ENCODE measurements around the gene ANP32B. TPM values are rescaled to one million over a fixed set of nuclear protein-coding genes. Genes with fewer than 3 reads are reported as not detected.

The ANP32B gene
- total RNA-seq, 1 donor from 2014 or later: 156 TPM

GRCh38 chr9:98049288-98050072, 66.3 kb downstream of the ANP32B start:
- no peaks in the 10 kb centered on the region for H3K4me1 Mint-ChIP-seq (ENCODE audit: unreplicated experiment)
- H3K36me3 Mint-ChIP-seq: no peaks in the 10 kb centered on the region
- no peak for TF ChIP-seq CTCF (conservative IDR thresholded peaks at IDR 0.05)
- peaks cover 3% of the 10 kb centered on the region for H3K27me3 Mint-ChIP-seq
- no peak overlapping the region for H3K4me3 Mint-ChIP-seq
- H3K9me3 Mint-ChIP-seq: no peaks in the 10 kb centered on the region
- no peak overlapping the region for H3K27ac Mint-ChIP-seq
- DNase-seq (ENCODE audit: extremely low spot score, unreplicated experiment): no peak

GRCh38 chr9:98050351-98050750, 67.2 kb downstream of the ANP32B start:
- H3K27ac Mint-ChIP-seq: no peak overlapping the region
- H3K36me3 Mint-ChIP-seq: no peaks in the 10 kb centered on the region
- DNase-seq (ENCODE audit: extremely low spot score, unreplicated experiment): no peak
- peaks cover 3% of the 10 kb centered on the region for H3K27me3 Mint-ChIP-seq
- H3K4me1 Mint-ChIP-seq (ENCODE audit: unreplicated experiment): no peaks in the 10 kb centered on the region
- TF ChIP-seq CTCF (conservative IDR thresholded peaks at IDR 0.05): no peak
- H3K9me3 Mint-ChIP-seq: no peaks in the 10 kb centered on the region
- no peak overlapping the region for H3K4me3 Mint-ChIP-seq

- Mint-ChIP-seq H3K27me3 (peaks cover 3% of the 10 kb centered on the region), H3K4me3 (no peak overlapping the region), H3K27ac (no peak overlapping the region), H3K4me1 (ENCODE audit: unreplicated experiment) (no peaks in the 10 kb centered on the region), H3K9me3 (no peaks in the 10 kb centered on the region), H3K36me3 (no peaks in the 10 kb centered on the region)
- DNase-seq (ENCODE audit: extremely low spot score, unreplicated experiment): no peak
- no peak for TF ChIP-seq CTCF (conservative IDR thresholded peaks at IDR 0.05)
Measured at GRCh38 chr9:98054376-98054951, 71.3 kb downstream of the ANP32B start.

DNA sequence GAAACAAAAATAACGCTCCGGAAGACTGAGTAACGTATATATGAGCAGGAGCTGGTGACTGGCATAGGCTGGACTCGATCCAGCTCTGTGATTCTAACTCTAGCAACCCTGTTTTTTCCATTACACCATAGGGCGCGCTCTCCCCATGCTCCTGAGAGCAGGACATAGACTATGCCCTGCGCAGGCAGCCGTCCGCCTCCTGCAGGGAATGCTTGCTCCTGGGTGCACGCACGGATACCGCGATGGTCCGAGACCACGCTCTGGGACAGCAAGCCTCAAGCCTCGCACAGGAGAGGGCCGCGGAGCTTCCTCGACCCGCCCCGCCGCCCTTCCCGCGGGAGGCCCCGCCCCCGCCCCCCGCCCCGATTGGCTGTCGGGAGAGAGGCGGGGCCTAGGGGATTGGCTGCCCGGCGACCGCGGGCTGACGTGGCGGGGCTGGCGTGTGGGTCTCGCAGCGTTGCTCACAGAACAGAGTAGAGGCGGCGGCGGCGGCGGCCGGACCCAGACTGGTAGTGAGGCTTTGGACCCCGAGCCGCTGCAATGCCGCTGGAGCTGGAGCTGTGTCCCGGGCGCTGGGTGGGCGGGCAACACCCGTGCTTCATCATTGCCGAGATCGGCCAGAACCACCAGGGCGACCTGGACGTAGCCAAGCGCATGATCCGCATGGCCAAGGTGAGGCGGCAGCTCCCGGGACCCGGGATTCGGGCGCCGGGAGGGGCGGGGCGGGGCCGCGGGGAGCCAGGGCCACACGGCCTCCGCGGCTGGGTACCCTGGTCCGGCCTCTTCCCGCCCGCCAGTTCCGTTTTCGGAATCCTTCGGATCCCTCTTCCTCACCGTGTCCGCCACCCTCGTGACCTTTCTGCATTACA, 73.4 kb downstream of the ANP32B start, which contains the start of gene NANS:
TSS of gene NANS (plus strand) at position 464 of the 869 bp plus-strand sequence. CDS start at position 541, 77 bp downstream.
- Mint-ChIP-seq H3K4me1 (ENCODE audit: unreplicated experiment) (peaks cover 4% of the 10 kb centered on the region), H3K36me3 (peaks cover 4% of the 10 kb centered on the region), H3K9me3 (no peaks in the 10 kb centered on the region), H3K27ac (peak within 1 kb of the TSS; percentile 99), H3K27me3 (peaks cover 3% of the 10 kb centered on the region), H3K4me3 (peak within 1 kb of the TSS; percentile 99)
- TF ChIP-seq CTCF (conservative IDR thresholded peaks at IDR 0.05): peak; percentile 12
- peak; percentile 91 for DNase-seq (ENCODE audit: extremely low spot score, unreplicated experiment)

- Mint-ChIP-seq H3K9me3 (no peaks in the 10 kb centered on the region), H3K36me3 (peaks cover 4% of the 10 kb centered on the region), H3K4me3 (peak overlapping the region; percentile 99), H3K27me3 (no peaks in the 10 kb centered on the region), H3K27ac (peak overlapping the region; percentile 99), H3K4me1 (ENCODE audit: unreplicated experiment) (peaks cover 4% of the 10 kb centered on the region)
- DNase-seq (ENCODE audit: extremely low spot score, unreplicated experiment): no peak
- no peak for TF ChIP-seq CTCF (conservative IDR thresholded peaks at IDR 0.05)
Measured at GRCh38 chr9:98057138-98057799, 74.1 kb downstream of the ANP32B start.

Data from type B pancreatic cell (in vitro differentiated cells).